Cardiac fibroblast (primary cell): ENCODE data around the gene ARHGEF28.

Experiments used
- DNase-seq, 2 donors: peaks; one replicate each; pipeline versions ENCODE4 v3.0.0 to v3.0.0-alpha.2; 2010; ENCODE audit warnings: low read depth in 2 of 2
- H3K4me3 ChIP-seq, 2 donors: replicated peaks in 1 of 2; 1 replicate in 1 of 2; 2 replicates in 1 of 2; pipeline ENCODE4 v1.5.1; 2011; ENCODE audit warnings: low read depth in 2 of 2, low read length in 2 of 2, mild to moderate bottlenecking in 2 of 2, moderate library complexity in 1 of 2
- CTCF ChIP-seq: IDR thresholded peaks from one replicate; pipeline ENCODE4 v1.5.1; 2011; ENCODE audit warnings: low read depth, mild to moderate bottlenecking, low read length, inconsistent platforms

ARHGEF28 gene

GRCh38 chr5:73883646-73884045, 257.6 kb downstream of the ARHGEF28 start:
- TF ChIP-seq CTCF, result no peak
- H3K4me3 ChIP-seq, result no peak overlapping the region
- DNase-seq, result peak; percentile 69 to 70

- no peak for DNase-seq
- no peak for TF ChIP-seq CTCF
- H3K4me3 ChIP-seq, result no peak overlapping the region
Observed at GRCh38 chr5:73887688-73888087, 261.7 kb downstream of the ARHGEF28 start.

- no peak for DNase-seq
- TF ChIP-seq CTCF, result no peak
- no peak overlapping the region for H3K4me3 ChIP-seq
Observed at GRCh38 chr5:73890569-73890968, 264.6 kb downstream of the ARHGEF28 start.

GRCh38 chr5:73892218-73892617, 266.2 kb downstream of the ARHGEF28 start:
- no peak for DNase-seq
- H3K4me3 ChIP-seq, result no peak overlapping the region

GRCh38 chr5:73892806-73893205, 266.8 kb downstream of the ARHGEF28 start:
- TF ChIP-seq CTCF, result no peak
- DNase-seq, result peak; percentile 90 to 98
- no peak overlapping the region for H3K4me3 ChIP-seq

More at GRCh38 chr5:73892218-73892617, 266.2 kb downstream of the ARHGEF28 start:
- TF ChIP-seq CTCF, result no peak

GRCh38 chr5:73893813-73894212, 267.8 kb downstream of the ARHGEF28 start:
- no peak for TF ChIP-seq CTCF
- DNase-seq, result no peak
- no peak overlapping the region for H3K4me3 ChIP-seq

- DNase-seq, result no peak
- TF ChIP-seq CTCF, result no peak
- H3K4me3 ChIP-seq, result no peak overlapping the region
Observed at GRCh38 chr5:73894860-73895259, 268.9 kb downstream of the ARHGEF28 start.
